PFSK-1 (cell line): ENCODE data around the gene MCRIP1.

Experiments
- FOXP2 ChIP-seq: optimal IDR thresholded peaks from 2 replicates; pipeline ENCODE3; 2011; ENCODE audit warnings: borderline replicate concordance, control low read depth, inconsistent platforms; ENCODE audit not compliant: insufficient read depth; ENCODE audit errors: extremely low read length, extremely low read depth
- POLR2AphosphoS5 ChIP-seq: IDR thresholded peaks from 2 replicates; pipeline ENCODE4 v1.6.1; 2012; ENCODE audit warnings: low read depth, mild to moderate bottlenecking, control low read depth, low read length, moderate library complexity
- SIN3A ChIP-seq: IDR thresholded peaks from 2 replicates; pipeline ENCODE4 v1.6.1; 2012; ENCODE audit warnings: mild to moderate bottlenecking, low read length, moderate library complexity, borderline replicate concordance; ENCODE audit not compliant: insufficient read depth
- TAF1 ChIP-seq: IDR thresholded peaks from 2 replicates; pipeline ENCODE4 v1.6.1; 2012; ENCODE audit warnings: low read length, control low read depth, borderline replicate concordance; ENCODE audit not compliant: insufficient read depth
- TF ChIP-seq, protein P1 (sequence below), 2 experiments: IDR thresholded peaks; 2 replicates each; pipeline versions ENCODE4 v1.6.1 to v1.8.0; 2011 to 2012; ENCODE audit warnings: low read depth in 2 of 2, low read length in 2 of 2, control low read depth in 1 of 2, inconsistent platforms in 1 of 2, mild to moderate bottlenecking in 1 of 2, moderate library complexity in 1 of 2; ENCODE audit not compliant: insufficient read depth in 1 of 2

The MCRIP1 gene

GRCh38 chr17:81792675-81793615, 40.1 kb downstream of the MCRIP1 start:
- TF ChIP-seq TAF1: no peak
- TF ChIP-seq FOXP2: no peak
- TF ChIP-seq, protein P1, sequence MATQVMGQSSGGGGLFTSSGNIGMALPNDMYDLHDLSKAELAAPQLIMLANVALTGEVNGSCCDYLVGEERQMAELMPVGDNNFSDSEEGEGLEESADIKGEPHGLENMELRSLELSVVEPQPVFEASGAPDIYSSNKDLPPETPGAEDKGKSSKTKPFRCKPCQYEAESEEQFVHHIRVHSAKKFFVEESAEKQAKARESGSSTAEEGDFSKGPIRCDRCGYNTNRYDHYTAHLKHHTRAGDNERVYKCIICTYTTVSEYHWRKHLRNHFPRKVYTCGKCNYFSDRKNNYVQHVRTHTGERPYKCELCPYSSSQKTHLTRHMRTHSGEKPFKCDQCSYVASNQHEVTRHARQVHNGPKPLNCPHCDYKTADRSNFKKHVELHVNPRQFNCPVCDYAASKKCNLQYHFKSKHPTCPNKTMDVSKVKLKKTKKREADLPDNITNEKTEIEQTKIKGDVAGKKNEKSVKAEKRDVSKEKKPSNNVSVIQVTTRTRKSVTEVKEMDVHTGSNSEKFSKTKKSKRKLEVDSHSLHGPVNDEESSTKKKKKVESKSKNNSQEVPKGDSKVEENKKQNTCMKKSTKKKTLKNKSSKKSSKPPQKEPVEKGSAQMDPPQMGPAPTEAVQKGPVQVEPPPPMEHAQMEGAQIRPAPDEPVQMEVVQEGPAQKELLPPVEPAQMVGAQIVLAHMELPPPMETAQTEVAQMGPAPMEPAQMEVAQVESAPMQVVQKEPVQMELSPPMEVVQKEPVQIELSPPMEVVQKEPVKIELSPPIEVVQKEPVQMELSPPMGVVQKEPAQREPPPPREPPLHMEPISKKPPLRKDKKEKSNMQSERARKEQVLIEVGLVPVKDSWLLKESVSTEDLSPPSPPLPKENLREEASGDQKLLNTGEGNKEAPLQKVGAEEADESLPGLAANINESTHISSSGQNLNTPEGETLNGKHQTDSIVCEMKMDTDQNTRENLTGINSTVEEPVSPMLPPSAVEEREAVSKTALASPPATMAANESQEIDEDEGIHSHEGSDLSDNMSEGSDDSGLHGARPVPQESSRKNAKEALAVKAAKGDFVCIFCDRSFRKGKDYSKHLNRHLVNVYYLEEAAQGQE (IDR thresholded peaks at IDR 0.05; ENCODE audit: insufficient read depth in 1 of 2, low read depth in 2 of 2, low read length in 2 of 2): no peak
- no peak for TF ChIP-seq SIN3A
- no peak for TF ChIP-seq POLR2AphosphoS5
